Fibroblast of skin of abdomen (primary cell): ENCODE results near the gene SVEP1.
"Not testable (repeated sequence)": the region's sequence is repeated elsewhere in the genome, so short reads cannot be mapped to it uniquely, and the experiment has no call there.

Experiments used
- DNase-seq: peaks from one replicate; pipeline ENCODE4 v3.0.0-alpha.2; 2013

The SVEP1 gene

GRCh38 chr9:110358992-110359391, 220.5 kb downstream of the SVEP1 start:
- DNase-seq = not testable (repeated sequence)

GRCh38 chr9:110357505-110357904, 222.0 kb downstream of the SVEP1 start:
- no peak for DNase-seq

- no peak for DNase-seq
Measured at GRCh38 chr9:110356639-110357395, 222.7 kb downstream of the SVEP1 start.

GRCh38 chr9:110355911-110356310, 223.6 kb downstream of the SVEP1 start:
- DNase-seq = no peak

- DNase-seq = peak; percentile 76
Measured at GRCh38 chr9:110351009-110351467, 228.5 kb downstream of the SVEP1 start.

GRCh38 chr9:110346325-110346724, 233.2 kb downstream of the SVEP1 start:
- no peak for DNase-seq

GRCh38 chr9:110344821-110345220, 234.7 kb downstream of the SVEP1 start:
- DNase-seq = no peak

GRCh38 chr9:110343551-110343950, 236.0 kb downstream of the SVEP1 start:
- DNase-seq = no peak

- peak; percentile 14 for DNase-seq
Measured at GRCh38 chr9:110340306-110340705, 239.2 kb downstream of the SVEP1 start.

- no peak for DNase-seq
Measured at GRCh38 chr9:110338143-110338542, 241.4 kb downstream of the SVEP1 start.

- peak; percentile 55 for DNase-seq
Measured at GRCh38 chr9:110337727-110338126, 241.8 kb downstream of the SVEP1 start, which contains the start of gene TXNDC8. TXNDC8 (minus strand) TSS chr9:110337863.

- DNase-seq = no peak
Measured at GRCh38 chr9:110336363-110336762, 243.2 kb downstream of the SVEP1 start.

- no peak for DNase-seq
Measured at GRCh38 chr9:110334871-110335270, 244.7 kb downstream of the SVEP1 start.

- no peak for DNase-seq
Measured at GRCh38 chr9:110334183-110334582, 245.4 kb downstream of the SVEP1 start.

GRCh38 chr9:110332766-110333165, 246.8 kb downstream of the SVEP1 start:
- no peak for DNase-seq

- peak; percentile 57 for DNase-seq
Measured at GRCh38 chr9:110330484-110331105, 248.9 kb downstream of the SVEP1 start.

GRCh38 chr9:110329639-110330230, 249.8 kb downstream of the SVEP1 start:
- no peak for DNase-seq

- no peak for DNase-seq
Measured at GRCh38 chr9:110328763-110329162, 250.8 kb downstream of the SVEP1 start.

GRCh38 chr9:110327716-110328115, 251.8 kb downstream of the SVEP1 start:
- no peak for DNase-seq

GRCh38 chr9:110323818-110324217, 255.7 kb downstream of the SVEP1 start:
- DNase-seq = no peak

GRCh38 chr9:110320651-110321445, 258.7 kb downstream of the SVEP1 start:
- peak; percentile 57 for DNase-seq

GRCh38 chr9:110319781-110320492, 259.6 kb downstream of the SVEP1 start:
- DNase-seq = no peak
